ENCODE results near the gene SP1.

The SP1 gene

GRCh38 chr12:53461059-53461458 is 81.1 kb downstream of the SP1 start:
- intact Hi-C loops (cut with DNase I; ENCODE audit: low total_unique reads): loop anchor here (10.0 kb wide), 1 partner anchor 874 kb away; no protein-coding TSS in a partner anchor
- H3K4me3 ChIP-seq: no peak overlapping the region
- H3K4me1 ChIP-seq: peaks cover 0 to 21% (median 2%) of the 10 kb centered on the region in 4 donors
- TF ChIP-seq CTCF (IDR thresholded peaks at IDR 0.05): no peak
- no peaks in the 10 kb centered on the region for H3K9me3 ChIP-seq
- DNase-seq: no peak
- H3K27ac ChIP-seq: no peak overlapping the region
- H3K36me3 ChIP-seq: peaks cover 99 to 100% (median 100%) of the 10 kb centered on the region in 3 donors
- H3K27me3 ChIP-seq: no peaks in the 10 kb centered on the region

DNA sequence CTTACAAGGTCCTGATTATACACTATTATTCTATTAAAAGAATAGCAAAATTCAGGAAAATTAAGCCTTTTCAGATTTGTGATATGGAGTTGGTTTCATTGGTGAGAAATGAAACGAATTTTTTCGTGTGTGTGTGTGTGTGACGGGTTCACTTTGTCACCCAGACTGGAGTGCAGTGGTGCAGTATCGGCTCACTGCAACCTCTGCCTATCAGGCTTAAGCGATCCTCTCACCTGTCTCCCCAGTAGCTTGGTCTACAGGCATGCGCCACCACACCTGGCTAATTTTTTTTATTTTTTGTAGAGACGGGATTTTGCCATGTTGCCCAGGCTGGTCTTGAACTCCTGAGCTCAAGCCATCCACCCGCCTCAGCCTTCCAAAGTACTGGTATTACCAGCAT is 81.6 kb downstream of the SP1 start:
- no peaks in the 10 kb centered on the region for H3K9me3 ChIP-seq
- intact Hi-C loops (cut with DNase I; ENCODE audit: low total_unique reads): loop anchor here (10.0 kb wide), 1 partner anchor 873 kb away; no protein-coding TSS in a partner anchor
- no peak overlapping the region for H3K27ac ChIP-seq
- H3K4me1 ChIP-seq: peaks cover 0 to 21% (median 2%) of the 10 kb centered on the region in 4 donors
- peaks cover 99 to 100% (median 100%) of the 10 kb centered on the region in 3 donors for H3K36me3 ChIP-seq
- H3K4me3 ChIP-seq: no peak overlapping the region
- no peaks in the 10 kb centered on the region for H3K27me3 ChIP-seq
- TF ChIP-seq CTCF (IDR thresholded peaks at IDR 0.05): no peak
- no peak for DNase-seq

DNA sequence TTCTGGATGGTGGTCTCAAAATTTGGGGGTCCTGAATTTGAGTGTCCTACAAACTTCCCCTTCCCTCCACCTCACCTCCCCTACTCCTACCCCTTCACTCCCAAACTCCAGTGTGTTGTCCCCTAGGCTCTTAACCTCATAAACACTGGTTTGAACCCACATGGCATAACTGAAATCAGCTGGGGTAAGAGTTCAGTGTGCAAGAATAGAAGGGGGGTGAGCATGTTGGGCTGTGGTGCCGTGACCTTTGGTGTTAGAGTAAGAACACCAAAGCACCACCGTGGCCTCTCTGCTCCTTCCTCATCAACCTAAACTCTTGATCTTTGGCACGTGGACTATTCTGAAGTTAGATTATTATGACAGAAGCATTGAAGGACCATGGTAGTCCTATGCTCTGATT is 83.0 kb downstream of the SP1 start:
- no peak overlapping the region for H3K4me3 ChIP-seq
- no peak for DNase-seq

DNA sequence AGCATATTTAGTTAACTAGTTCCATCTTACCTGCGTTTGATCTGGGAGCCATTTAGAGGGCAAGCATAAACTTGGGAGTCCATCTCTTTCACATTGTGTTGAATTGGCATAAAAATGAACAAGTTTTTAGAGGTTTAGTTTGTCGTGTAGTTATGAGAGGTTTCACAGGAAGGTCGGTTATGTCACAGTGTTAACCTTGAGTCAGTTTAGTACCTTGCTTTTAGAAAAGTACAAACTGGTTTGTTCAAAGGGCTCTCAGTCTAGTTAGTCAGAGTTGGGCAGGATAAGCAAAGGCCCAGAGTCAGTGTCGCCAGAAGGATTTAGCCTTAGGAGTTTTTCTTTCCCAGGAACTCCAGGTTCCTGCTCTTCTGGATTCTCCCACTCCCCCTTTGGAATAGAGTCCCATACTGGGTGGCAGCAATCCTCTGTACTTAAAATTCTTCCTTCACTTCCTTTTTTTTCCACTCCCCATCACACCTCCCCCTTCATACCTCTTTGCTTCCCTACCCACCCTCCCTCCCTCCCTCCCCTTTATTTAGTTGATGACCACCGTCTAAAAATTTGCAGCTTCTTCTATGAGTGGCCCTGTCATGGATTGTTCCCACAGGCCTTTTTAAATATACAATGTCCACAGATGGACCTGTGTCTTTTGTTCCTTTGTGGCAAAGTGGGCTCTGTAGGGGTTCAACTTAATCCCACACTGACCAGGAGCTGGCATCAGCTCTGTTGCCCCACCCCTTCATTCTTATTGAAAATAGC is 84.0 kb downstream of the SP1 start:
- Histone ChIP-seq H3K27ac (no peak overlapping the region), H3K36me3 (peaks cover 99 to 100% (median 100%) of the 10 kb centered on the region in 3 donors), H3K4me3 (no peak overlapping the region), H3K9me3 (no peaks in the 10 kb centered on the region), H3K4me1 (peaks cover 0 to 13% (median 2%) of the 10 kb centered on the region in 4 donors), H3K27me3 (no peaks in the 10 kb centered on the region)
- TF ChIP-seq CTCF (IDR thresholded peaks at IDR 0.05): no peak
- intact Hi-C loops (cut with DNase I; ENCODE audit: low total_unique reads): loop anchor here (10.0 kb wide), 1 partner anchor 871 kb away; no protein-coding TSS in a partner anchor
- no peak for DNase-seq

More for the DNA sequence above, 83.0 kb downstream of the SP1 start:
- Histone ChIP-seq H3K4me1 (peaks cover 0 to 16% (median 2%) of the 10 kb centered on the region in 4 donors), H3K9me3 (no peaks in the 10 kb centered on the region), H3K27ac (no peak overlapping the region), H3K36me3 (peaks cover 99 to 100% (median 100%) of the 10 kb centered on the region in 3 donors), H3K27me3 (no peaks in the 10 kb centered on the region)
- intact Hi-C loops (cut with DNase I; ENCODE audit: low total_unique reads): loop anchor here (10.0 kb wide), 1 partner anchor 872 kb away; no protein-coding TSS in a partner anchor
- TF ChIP-seq CTCF (IDR thresholded peaks at IDR 0.05): no peak

DNA sequence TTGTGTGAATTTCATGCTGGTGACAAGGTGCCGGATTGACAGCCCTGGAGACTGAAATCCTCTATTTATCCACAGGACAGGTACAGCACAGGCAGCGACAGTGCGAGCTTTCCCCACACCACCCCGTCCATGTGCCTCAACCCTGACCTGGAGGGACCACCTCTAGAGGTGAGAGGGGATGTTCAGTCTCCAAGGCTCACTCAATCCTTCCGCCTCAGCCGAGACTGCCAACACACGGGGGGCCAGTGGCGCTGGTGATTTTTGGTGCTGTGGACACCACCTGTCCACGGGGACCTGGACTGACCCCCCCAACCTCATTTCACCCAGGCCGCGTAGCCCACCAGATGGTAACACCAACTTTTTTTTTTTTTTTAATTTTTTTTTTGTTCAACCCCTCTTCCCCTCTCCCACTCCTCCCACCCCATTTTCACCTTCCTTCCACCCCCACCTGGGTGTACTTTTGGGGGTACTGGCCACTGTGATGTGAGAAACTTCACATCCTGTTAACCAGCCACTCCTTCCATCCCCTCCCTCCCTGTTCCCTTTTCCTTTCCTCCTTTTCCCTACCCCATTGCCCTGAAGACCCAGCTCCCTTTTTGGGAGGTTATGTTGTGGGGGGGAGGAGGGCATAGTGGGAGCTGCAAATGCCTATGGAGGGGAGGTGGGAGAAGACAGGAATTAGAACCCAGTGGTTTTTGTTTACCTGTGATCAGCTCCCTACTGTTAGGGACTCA is 84.9 kb downstream of the SP1 start:
- H3K4me3 ChIP-seq: no peak overlapping the region
- H3K27me3 ChIP-seq: no peaks in the 10 kb centered on the region
- H3K9me3 ChIP-seq: no peaks in the 10 kb centered on the region
- H3K36me3 ChIP-seq: peaks cover 100% of the 10 kb centered on the region in 3 donors
- DNase-seq: no peak
- H3K27ac ChIP-seq: no peak overlapping the region
- peaks cover 0 to 13% (median 2%) of the 10 kb centered on the region in 4 donors for H3K4me1 ChIP-seq
- no peak for TF ChIP-seq CTCF (IDR thresholded peaks at IDR 0.05)
- intact Hi-C loops (cut with DNase I; ENCODE audit: low total_unique reads): loop anchor here (10.0 kb wide), 1 partner anchor 870 kb away; no protein-coding TSS in a partner anchor

Data from tibial artery (tissue), 4 donors.